ENCODE measurements around the gene C1RL.

- TF ChIP-seq, protein P1, sequence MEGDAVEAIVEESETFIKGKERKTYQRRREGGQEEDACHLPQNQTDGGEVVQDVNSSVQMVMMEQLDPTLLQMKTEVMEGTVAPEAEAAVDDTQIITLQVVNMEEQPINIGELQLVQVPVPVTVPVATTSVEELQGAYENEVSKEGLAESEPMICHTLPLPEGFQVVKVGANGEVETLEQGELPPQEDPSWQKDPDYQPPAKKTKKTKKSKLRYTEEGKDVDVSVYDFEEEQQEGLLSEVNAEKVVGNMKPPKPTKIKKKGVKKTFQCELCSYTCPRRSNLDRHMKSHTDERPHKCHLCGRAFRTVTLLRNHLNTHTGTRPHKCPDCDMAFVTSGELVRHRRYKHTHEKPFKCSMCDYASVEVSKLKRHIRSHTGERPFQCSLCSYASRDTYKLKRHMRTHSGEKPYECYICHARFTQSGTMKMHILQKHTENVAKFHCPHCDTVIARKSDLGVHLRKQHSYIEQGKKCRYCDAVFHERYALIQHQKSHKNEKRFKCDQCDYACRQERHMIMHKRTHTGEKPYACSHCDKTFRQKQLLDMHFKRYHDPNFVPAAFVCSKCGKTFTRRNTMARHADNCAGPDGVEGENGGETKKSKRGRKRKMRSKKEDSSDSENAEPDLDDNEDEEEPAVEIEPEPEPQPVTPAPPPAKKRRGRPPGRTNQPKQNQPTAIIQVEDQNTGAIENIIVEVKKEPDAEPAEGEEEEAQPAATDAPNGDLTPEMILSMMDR (IDR thresholded peaks at IDR 0.05; ENCODE audit: insufficient read depth, low read depth, low read length): no peak
- no peak for TF ChIP-seq EZH2 (IDR thresholded peaks at IDR 0.05; ENCODE audit: insufficient read depth, low read length)
Measured at GRCh38 chr12:7121324-7121723, 12.3 kb upstream of the C1RL start.

All from astrocyte (in vitro differentiated cells and primary cell).